Pancreas (tissue), 10 donors: ENCODE results near the gene GAPDH. TPM values are rescaled to one million over a fixed set of nuclear protein-coding genes. Genes with fewer than 3 reads are reported as not detected.

Experiments
- ATAC-seq, 4 donors: fragments of 200-7000 bp; cut with Tn5 transposase; one replicate each; pipeline versions ENCODE4 v1.8.0 to v1.9.1; 2020; ENCODE audit warnings: mild to moderate bottlenecking in 4 of 4, moderate library complexity in 4 of 4
- DNase-seq, 6 donors: peaks; one replicate each; pipeline ENCODE4 v3.0.0-alpha.2; 2020
- FAIRE-seq: peaks from 2 replicates; lab custom pipeline; 2012; peaks lifted over from hg19 to GRCh38; lab: Jason Lieb, UNC
- H3K27ac ChIP-seq, 4 donors: fragments of 200-600 bp; sonication (generic); 1 replicate in 3 of 4; 2 replicates in 1 of 4; pipeline versions ENCODE4 v1.5.0 to v1.8.0; 2020
- H3K27me3 ChIP-seq, 4 donors: fragments of 200-600 bp; one replicate each; pipeline ENCODE4 v1.8.0; 2021
- H3K36me3 ChIP-seq, 3 donors: fragments of 200-600 bp; sonication (generic) in 1 of 3; one replicate each; pipeline versions ENCODE4 v1.5.0 to v1.8.0; 2020 to 2021
- H3K4me1 ChIP-seq, 3 donors: fragments of 200-600 bp; one replicate each; pipeline ENCODE4 v1.8.0; 2021
- H3K4me3 ChIP-seq, 4 donors: fragments of 200-600 bp; sonication (generic) in 2 of 4; one replicate each; pipeline versions ENCODE4 v1.5.0 to v1.8.0; 2020 to 2021
- H3K9me3 ChIP-seq, 4 donors: fragments of 200-600 bp; one replicate each; pipeline ENCODE4 v1.8.0; 2021
- CTCF ChIP-seq, 4 donors: fragments of 200-600 bp; sonication (generic) in 3 of 4; IDR thresholded peaks; one replicate each; pipeline versions ENCODE4 v1.5.0 to v1.8.0; 2021; ENCODE audit warnings: antibody characterized with exemption in 4 of 4
- WGBS, 2 donors: extraction: QIAGEN DNeasy Blood & Tissue Kit; methylation state at CpG; one replicate each; pipeline ENCODE4 v1.1.7; 2013; 5-methylcytosine and 5-hydroxymethylcytosine counted together
- intact Hi-C, 3 donors: fragments of 100-400 bp; cut with DNase I; formaldehyde crosslinking; loops; one replicate each; pipeline versions ENCODE4 v1.11.1 to v1.14.2; 2022
- polyA plus RNA-seq, 2 donors: library from polyadenylated mRNA; stranded (reverse); fragments of 200-250 nt; gene quantifications; one replicate each; pipeline ENCODE4 v1.2.3, GENCODE V29; 2013
- total RNA-seq, 6 donors: library from RNA; stranded (reverse); fragmentation: NEBNext Ultra II Directional in 4 of 6; extraction: Animal tissue kit (Norgen Biotek cat#: 25700) in 4 of 6; gene quantifications; one replicate each; pipeline versions ENCODE4 v1.2.1 to v1.2.4, GENCODE V29; 2021 to 2023
- donor health status: healthy with polysubstance abuse.
- donor health status: DM: no; HTN: no; CAD: no; lungs with moderate emphysema.
- donor health status: DM: no; HTN: no; CAD: no.
- donor health status: control.
- donor health status: control.
- donor health status: Bipolar disorder and iron deficiency.
- donor health status: DM: yes; HTN: yes; CAD: no.
- donor health status: DM: no; HTN: no; CAD: no.
- donor health status: DM: no; HTN: no; CAD: no.
- donor health status: DM: yes; HTN: yes; CAD: no.

The GAPDH gene
- total and polyA plus RNA-seq, 8 donors = 149 to 657 (median 401) TPM

GRCh38 chr12:6507102-6507998 lies 27.0 kb upstream of the GAPDH start:
- ATAC-seq (no peak), FAIRE-seq (no peak), DNase-seq (no peak)
- intact Hi-C loops = no loop called here
- Histone ChIP-seq H3K4me3 (no peak overlapping the region), H3K27ac (no peak overlapping the region), H3K36me3 (peaks cover 0 to 9% (median 0%) of the 10 kb centered on the region in 3 donors), H3K27me3 (no peaks in the 10 kb centered on the region), H3K9me3 (no peaks in the 10 kb centered on the region), H3K4me1 (no peaks in the 10 kb centered on the region)
- TF ChIP-seq CTCF (IDR thresholded peaks at IDR 0.05) = no peak
- WGBS, 2 donors = 78 to 80% methylated on average over 12 of the region's 12 CpGs

GRCh38 chr12:6508087-6508486 lies 26.2 kb upstream of the GAPDH start:
- no peak for ATAC-seq
- Histone ChIP-seq H3K27ac (no peak overlapping the region), H3K9me3 (no peaks in the 10 kb centered on the region), H3K27me3 (no peaks in the 10 kb centered on the region), H3K4me3 (no peak overlapping the region), H3K36me3 (peaks cover 0 to 15% (median 0%) of the 10 kb centered on the region in 3 donors), H3K4me1 (no peaks in the 10 kb centered on the region)
- TF ChIP-seq CTCF (IDR thresholded peaks at IDR 0.05) = no peak
- intact Hi-C loops = no loop called here
- DNase-seq = no peak
- FAIRE-seq = no peak
- WGBS, 2 donors = 83 to 87% methylated on average over 7 of the region's 7 CpGs

- Histone ChIP-seq H3K4me1 (no peaks in the 10 kb centered on the region), H3K27ac (no peak overlapping the region), H3K27me3 (no peaks in the 10 kb centered on the region), H3K4me3 (no peak overlapping the region), H3K36me3 (peaks cover 0 to 61% (median 10%) of the 10 kb centered on the region in 3 donors), H3K9me3 (no peaks in the 10 kb centered on the region)
- WGBS, 2 donors = 82 to 88% methylated on average over 3 of the region's 3 CpGs
- TF ChIP-seq CTCF (IDR thresholded peaks at IDR 0.05) = no peak
- intact Hi-C loops = no loop called here
- no peak for DNase-seq
- FAIRE-seq = no peak
- ATAC-seq = no peak
Observed at GRCh38 chr12:6520186-6520585, 14.1 kb upstream of the GAPDH start.

- WGBS, 2 donors = 86 to 91% methylated on average over 10 of the region's 10 CpGs
- Histone ChIP-seq H3K36me3 (peaks cover 5 to 63% (median 22%) of the 10 kb centered on the region in 3 donors), H3K27ac (no peak overlapping the region), H3K27me3 (no peaks in the 10 kb centered on the region), H3K9me3 (no peaks in the 10 kb centered on the region), H3K4me3 (no peak overlapping the region), H3K4me1 (no peaks in the 10 kb centered on the region)
- no peak for ATAC-seq
- no peak for TF ChIP-seq CTCF (IDR thresholded peaks at IDR 0.05)
- intact Hi-C loops = no loop called here
- FAIRE-seq = no peak
- no peak for DNase-seq
Observed at GRCh38 chr12:6522193-6522592, 12.1 kb upstream of the GAPDH start.

- no peak overlapping the region for H3K27ac ChIP-seq
- FAIRE-seq = no peak
- no peak for ATAC-seq
- no peaks in the 10 kb centered on the region for H3K27me3 ChIP-seq
- no peaks in the 10 kb centered on the region for H3K9me3 ChIP-seq
- TF ChIP-seq CTCF (IDR thresholded peaks at IDR 0.05) = no peak
- WGBS, 2 donors = 91 to 94% methylated on average over 3 of the region's 3 CpGs
- no peak for DNase-seq
- H3K36me3 ChIP-seq = peaks cover 5 to 67% (median 27%) of the 10 kb centered on the region in 3 donors
- no peaks in the 10 kb centered on the region for H3K4me1 ChIP-seq
- intact Hi-C loops = no loop called here
- no peak overlapping the region for H3K4me3 ChIP-seq
Observed at GRCh38 chr12:6523708-6524107, 10.6 kb upstream of the GAPDH start.
